Stimulated activated naive B cell treated with anti-CD40 and anti-IgM and Interleukin-4, amounts not matched to agents 10 μg/mL and 1 μg/mL and 100 μg/mL, for 72 hours (primary cell): ENCODE results near the gene PIP4K2A.
"Not testable (repeated sequence)": the region's sequence is repeated elsewhere in the genome, so short reads cannot be mapped to it uniquely, and the experiment has no call there.

Source experiments
- ATAC-seq, 2 donors: fragments of 150-1000 bp; cut with Tn5 transposase; replicated peaks; 2 replicates each; pipeline ENCODE4 v1.10.0; 2021; ENCODE audit warnings: moderate library complexity in 1 of 2
- DNase-seq: peaks from one replicate; pipeline ENCODE4 v3.0.0; 2021
- H3K27ac Mint-ChIP-seq: one replicate; pipeline ENCODE4 v1.8.0; 2022; ENCODE audit warnings: mild to moderate bottlenecking, mixed read lengths
- H3K27me3 Mint-ChIP-seq, 2 donors: one replicate each; pipeline ENCODE4 v1.8.0; 2022; ENCODE audit warnings: mixed read lengths in 2 of 2
- H3K36me3 Mint-ChIP-seq, 2 donors: one replicate each; pipeline ENCODE4 v1.8.0; 2022; ENCODE audit warnings: mixed read lengths in 2 of 2, mild to moderate bottlenecking in 1 of 2
- H3K4me1 Mint-ChIP-seq, 2 donors: one replicate each; pipeline ENCODE4 v1.8.0; 2022; ENCODE audit warnings: mixed read lengths in 2 of 2, mild to moderate bottlenecking in 1 of 2
- H3K4me3 Mint-ChIP-seq, 2 donors: one replicate each; pipeline ENCODE4 v1.8.0; 2022; ENCODE audit warnings: mild to moderate bottlenecking in 2 of 2, mixed read lengths in 2 of 2, moderate library complexity in 1 of 2
- H3K9me3 Mint-ChIP-seq, 2 donors: one replicate each; pipeline ENCODE4 v1.8.0; 2022; ENCODE audit warnings: mixed read lengths in 2 of 2, mild to moderate bottlenecking in 1 of 2

PIP4K2A gene

GRCh38 chr10:22503315-22504088 lies 210.9 kb downstream of the PIP4K2A start:
- DNase-seq: no peak

GRCh38 chr10:22501863-22502262 lies 212.5 kb downstream of the PIP4K2A start:
- H3K4me1 Mint-ChIP-seq: peaks cover 7 to 24% of the 10 kb centered on the region in 2 donors
- H3K27ac Mint-ChIP-seq: no peak overlapping the region
- H3K9me3 Mint-ChIP-seq: no peaks in the 10 kb centered on the region
- H3K36me3 Mint-ChIP-seq: no peaks in the 10 kb centered on the region
- H3K27me3 Mint-ChIP-seq: peaks cover 0 to 13% of the 10 kb centered on the region in 2 donors
- no peak overlapping the region for H3K4me3 Mint-ChIP-seq
- DNase-seq: no peak
- no peak for ATAC-seq

More at GRCh38 chr10:22503315-22504088, 210.9 kb downstream of the PIP4K2A start:
- Mint-ChIP-seq H3K9me3 (peaks cover under 1 to 4% of the 10 kb centered on the region in 2 donors), H3K36me3 (no peaks in the 10 kb centered on the region), H3K27me3 (peaks cover 0 to 7% of the 10 kb centered on the region in 2 donors), H3K27ac (no peak overlapping the region), H3K4me1 (peaks cover 7 to 30% of the 10 kb centered on the region in 2 donors), H3K4me3 (no peak overlapping the region)
- ATAC-seq: peak; percentile 57 to 66

GRCh38 chr10:22501413-22501812 lies 213.0 kb downstream of the PIP4K2A start:
- peaks cover 7 to 20% of the 10 kb centered on the region in 2 donors for H3K4me1 Mint-ChIP-seq
- no peak for DNase-seq
- H3K27ac Mint-ChIP-seq: no peak overlapping the region
- peaks cover 0 to 13% of the 10 kb centered on the region in 2 donors for H3K27me3 Mint-ChIP-seq
- no peaks in the 10 kb centered on the region for H3K36me3 Mint-ChIP-seq
- ATAC-seq: no peak
- no peak overlapping the region for H3K4me3 Mint-ChIP-seq
- H3K9me3 Mint-ChIP-seq: no peaks in the 10 kb centered on the region

- DNase-seq (no peak), ATAC-seq (no peak)
- Mint-ChIP-seq H3K27me3 (peaks cover 0 to 13% of the 10 kb centered on the region in 2 donors), H3K36me3 (no peaks in the 10 kb centered on the region), H3K27ac (no peak overlapping the region), H3K4me3 (no peak overlapping the region), H3K4me1 (peaks cover 3 to 13% of the 10 kb centered on the region in 2 donors), H3K9me3 (no peaks in the 10 kb centered on the region)
These were observed 213.6 kb downstream of the PIP4K2A start for GRCh38 chr10:22500656-22501340.

- not testable (repeated sequence) for H3K9me3 Mint-ChIP-seq, ATAC-seq, H3K36me3 Mint-ChIP-seq, H3K4me3 Mint-ChIP-seq, H3K27ac Mint-ChIP-seq, DNase-seq
- H3K27me3 Mint-ChIP-seq: peaks cover 4 to 20% of the 10 kb centered on the region in 2 donors
- H3K4me1 Mint-ChIP-seq: peaks cover 3 to 12% of the 10 kb centered on the region in 2 donors
These were observed 214.4 kb downstream of the PIP4K2A start for GRCh38 chr10:22499973-22500372.

GRCh38 chr10:22495396-22495795 lies 219.0 kb downstream of the PIP4K2A start:
- Mint-ChIP-seq H3K36me3 (no peaks in the 10 kb centered on the region), H3K4me3 (no peak overlapping the region), H3K27me3 (peaks cover 4 to 20% of the 10 kb centered on the region in 2 donors), H3K4me1 (peaks cover 14 to 18% of the 10 kb centered on the region in 2 donors), H3K27ac (no peak overlapping the region), H3K9me3 (no peaks in the 10 kb centered on the region)
- ATAC-seq (no peak), DNase-seq (no peak)

- Mint-ChIP-seq H3K4me1 (peaks cover 23 to 25% of the 10 kb centered on the region in 2 donors), H3K36me3 (no peaks in the 10 kb centered on the region), H3K9me3 (no peaks in the 10 kb centered on the region), H3K27ac (no peak overlapping the region), H3K27me3 (peaks cover 4 to 12% of the 10 kb centered on the region in 2 donors), H3K4me3 (no peak overlapping the region)
- ATAC-seq: no peak
- no peak for DNase-seq
These were observed 220.4 kb downstream of the PIP4K2A start for GRCh38 chr10:22494007-22494406.

GRCh38 chr10:22491931-22492615 lies 222.3 kb downstream of the PIP4K2A start:
- H3K4me1 Mint-ChIP-seq: peaks cover 23 to 29% of the 10 kb centered on the region in 2 donors
- peak overlapping the region; percentile 1 for H3K27ac Mint-ChIP-seq
- peak; percentile 72 to 81 for ATAC-seq
- H3K27me3 Mint-ChIP-seq: peaks cover 4 to 8% of the 10 kb centered on the region in 2 donors
- peak; percentile 34 for DNase-seq
- H3K36me3 Mint-ChIP-seq: no peaks in the 10 kb centered on the region
- no peaks in the 10 kb centered on the region for H3K9me3 Mint-ChIP-seq
- no peak overlapping the region for H3K4me3 Mint-ChIP-seq

- H3K36me3 Mint-ChIP-seq: no peaks in the 10 kb centered on the region
- DNase-seq (no peak), ATAC-seq (no peak)
- H3K9me3 Mint-ChIP-seq: no peaks in the 10 kb centered on the region
- H3K4me3 Mint-ChIP-seq: no peak overlapping the region
- no peak overlapping the region for H3K27ac Mint-ChIP-seq
- H3K4me1 Mint-ChIP-seq: peaks cover 23 to 27% of the 10 kb centered on the region in 2 donors
- peaks cover 4 to 13% of the 10 kb centered on the region in 2 donors for H3K27me3 Mint-ChIP-seq
These were observed 222.9 kb downstream of the PIP4K2A start for GRCh38 chr10:22491480-22491879.

GRCh38 chr10:22489975-22490374 lies 224.4 kb downstream of the PIP4K2A start:
- no peak for DNase-seq
- no peak overlapping the region for H3K27ac Mint-ChIP-seq
- peak; percentile 57 to 70 for ATAC-seq
- no peaks in the 10 kb centered on the region for H3K9me3 Mint-ChIP-seq
- H3K27me3 Mint-ChIP-seq: peaks cover 0 to 7% of the 10 kb centered on the region in 2 donors
- H3K4me3 Mint-ChIP-seq: no peak overlapping the region
- H3K36me3 Mint-ChIP-seq: no peaks in the 10 kb centered on the region
- H3K4me1 Mint-ChIP-seq: peaks cover 23 to 26% of the 10 kb centered on the region in 2 donors

GRCh38 chr10:22489467-22489866 lies 224.9 kb downstream of the PIP4K2A start:
- H3K27me3 Mint-ChIP-seq: peaks cover 0 to 7% of the 10 kb centered on the region in 2 donors
- DNase-seq (no peak), ATAC-seq (peak; percentile 83 to 86)
- peak overlapping the region; percentile 16 for H3K27ac Mint-ChIP-seq
- peak overlapping the region in 1 of 2 donors; percentile 14 for H3K4me3 Mint-ChIP-seq
- H3K36me3 Mint-ChIP-seq: no peaks in the 10 kb centered on the region
- H3K9me3 Mint-ChIP-seq: no peaks in the 10 kb centered on the region
- peaks cover 23 to 26% of the 10 kb centered on the region in 2 donors for H3K4me1 Mint-ChIP-seq

- no peak for DNase-seq
- Mint-ChIP-seq H3K27me3 (peaks cover 0 to 7% of the 10 kb centered on the region in 2 donors), H3K27ac (no peak overlapping the region), H3K4me3 (no peak overlapping the region), H3K36me3 (no peaks in the 10 kb centered on the region), H3K4me1 (peaks cover 11 to 26% of the 10 kb centered on the region in 2 donors), H3K9me3 (no peaks in the 10 kb centered on the region)
- ATAC-seq: no peak
These were observed 227.9 kb downstream of the PIP4K2A start for GRCh38 chr10:22486431-22486830.
